Measurements from ENCODE around the gene DRC7. TPM values are rescaled to one million over a fixed set of nuclear protein-coding genes. Genes with fewer than 3 reads are reported as not detected.

DRC7 gene
- total RNA-seq, 1 donor from 2014 or later = 2.9 TPM

- DNase-seq (ENCODE audit: low read depth) = no peak
Measured at GRCh38 chr16:57750796-57751538, 56.4 kb downstream of the DRC7 start.

GRCh38 chr16:57751539-57752202 is 57.1 kb downstream of the DRC7 start:
- DNase-seq (ENCODE audit: low read depth) = no peak

- DNase-seq (ENCODE audit: low read depth) = no peak
Measured at GRCh38 chr16:57752203-57752580, 57.6 kb downstream of the DRC7 start.

- no peak for DNase-seq (ENCODE audit: low read depth)
Measured at GRCh38 chr16:57752581-57753447, 58.2 kb downstream of the DRC7 start.

GRCh38 chr16:57753448-57754353 is 59.1 kb downstream of the DRC7 start:
- no peak for DNase-seq (ENCODE audit: low read depth)

- DNase-seq (ENCODE audit: low read depth) = no peak
Measured at GRCh38 chr16:57754354-57755060, 59.9 kb downstream of the DRC7 start.

GRCh38 chr16:57755061-57755684 is 60.6 kb downstream of the DRC7 start:
- DNase-seq (ENCODE audit: low read depth) = no peak

GRCh38 chr16:57755726-57756423 is 61.3 kb downstream of the DRC7 start:
- no peak for DNase-seq (ENCODE audit: low read depth)

GRCh38 chr16:57756424-57757325 is 62.1 kb downstream of the DRC7 start:
- DNase-seq (ENCODE audit: low read depth) = no peak

GRCh38 chr16:57757326-57757786 is 62.8 kb downstream of the DRC7 start:
- peak; percentile 44 for DNase-seq (ENCODE audit: low read depth)

GRCh38 chr16:57757883-57758282 is 63.3 kb downstream of the DRC7 start:
- DNase-seq (ENCODE audit: low read depth) = no peak

- no peak for DNase-seq (ENCODE audit: low read depth)
Measured at GRCh38 chr16:57758331-57759117, 63.9 kb downstream of the DRC7 start.

GRCh38 chr16:57759131-57759530 is 64.5 kb downstream of the DRC7 start:
- no peak for DNase-seq (ENCODE audit: low read depth)

- DNase-seq (ENCODE audit: low read depth) = no peak
Measured at GRCh38 chr16:57759541-57760356, 65.1 kb downstream of the DRC7 start.

- DNase-seq (ENCODE audit: low read depth) = no peak
Measured at GRCh38 chr16:57760357-57761160, 66.0 kb downstream of the DRC7 start.

- no peak for DNase-seq (ENCODE audit: low read depth)
Measured at GRCh38 chr16:57761301-57761700, 66.7 kb downstream of the DRC7 start.

Measured in renal cortical epithelial cell (primary cell).